ENCODE results near the gene PRDX1.
"Not testable (repeated sequence)": the region's sequence is repeated elsewhere in the genome, so short reads cannot be mapped to it uniquely, and the experiment has no call there.

PRDX1 gene

DNA sequence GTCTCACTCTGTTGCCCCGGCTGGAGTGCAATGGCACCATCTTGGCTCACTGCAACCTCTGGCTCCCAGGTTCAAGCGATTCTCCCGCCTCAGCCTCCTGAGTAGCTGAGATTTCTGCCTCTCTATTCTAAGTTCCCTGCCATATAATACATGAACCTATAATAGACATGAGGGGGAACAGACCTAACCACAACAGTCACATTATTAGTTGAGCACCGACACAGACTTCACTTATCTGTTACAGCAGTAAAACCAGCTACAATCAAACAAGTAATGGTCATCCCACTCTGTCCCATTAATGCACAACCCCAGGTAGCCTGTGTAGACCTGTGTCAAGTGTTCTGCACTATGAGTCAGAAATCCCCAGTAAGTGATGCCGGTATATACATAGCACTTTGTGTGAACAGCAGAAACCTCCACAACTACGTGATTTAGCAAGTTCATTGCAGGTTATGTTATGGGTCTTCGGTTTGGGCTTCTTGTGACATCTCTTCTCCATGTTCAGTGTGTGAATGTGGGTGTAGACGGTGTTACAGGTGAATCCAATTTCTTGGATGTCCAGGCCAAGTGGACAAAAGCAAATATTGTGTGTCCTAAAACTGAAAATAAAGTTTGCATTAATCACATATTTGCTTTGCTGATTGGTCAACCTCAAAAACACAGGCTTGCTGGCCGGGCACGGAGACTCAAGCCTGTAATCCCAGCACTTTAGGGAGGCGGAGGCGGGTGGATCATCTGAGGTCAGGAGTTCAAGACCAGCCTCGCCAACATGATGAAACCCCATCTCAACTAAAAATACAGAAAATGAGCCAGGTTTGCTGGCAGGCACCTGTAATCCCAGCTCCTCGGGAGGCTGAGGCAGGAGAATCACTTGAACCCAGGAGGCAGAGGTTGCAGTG is 18.0 kb downstream of the PRDX1 start:
- no peak for DNase-seq

GRCh38 chr1:45501505-45501859 is 20.2 kb downstream of the PRDX1 start:
- no peak for DNase-seq

GRCh38 chr1:45499415-45499769 is 22.3 kb downstream of the PRDX1 start:
- DNase-seq: no peak

DNA sequence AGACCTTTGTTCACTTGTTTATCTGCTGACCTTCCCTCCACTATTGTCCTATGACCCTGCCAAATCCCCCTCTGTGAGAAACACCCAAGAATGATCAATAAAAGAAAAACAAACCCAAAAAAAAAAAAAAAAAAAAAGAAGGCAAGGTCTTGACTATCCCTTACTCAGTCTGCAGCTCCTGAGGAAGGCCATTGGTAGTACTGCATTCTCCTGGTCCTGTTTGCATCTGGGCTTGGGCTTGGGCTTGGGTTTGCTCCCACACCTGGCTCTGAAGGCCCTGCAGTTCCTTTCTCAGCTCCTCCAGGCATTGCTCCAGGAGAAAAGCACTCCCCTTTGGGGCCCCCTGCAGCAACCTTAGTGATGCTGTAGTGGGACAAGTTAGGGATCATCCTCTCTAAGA is 23.4 kb downstream of the PRDX1 start:
- no peak for DNase-seq

DNA sequence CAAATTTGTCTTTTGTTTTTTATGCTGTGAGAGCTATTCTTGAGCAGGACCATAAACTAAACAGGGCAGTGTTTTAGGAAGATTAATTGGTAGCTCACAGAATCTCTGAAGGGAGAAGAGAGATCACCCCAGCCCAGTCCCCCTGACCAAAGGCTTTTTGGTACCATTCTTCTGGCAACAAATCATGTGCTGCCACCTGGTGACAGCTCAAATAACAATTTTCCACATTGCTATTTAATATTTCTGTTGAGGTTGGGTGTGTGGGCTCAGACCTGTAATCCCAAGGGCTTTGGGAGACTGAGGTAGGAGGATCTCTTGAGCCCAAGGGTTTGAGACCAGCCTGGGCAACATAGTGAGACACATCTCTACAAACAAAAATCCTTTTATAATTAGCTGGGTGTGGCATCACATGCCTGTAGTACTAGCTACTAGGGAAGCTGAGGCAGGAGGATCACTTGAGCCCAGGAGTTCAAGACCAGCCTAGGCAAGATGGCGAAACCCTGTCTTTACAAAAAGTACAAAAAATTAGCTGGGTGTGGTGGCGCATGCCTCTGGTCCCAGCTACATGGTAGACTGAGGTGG is 28.5 kb downstream of the PRDX1 start:
- DNase-seq: peak; percentile 42

DNA sequence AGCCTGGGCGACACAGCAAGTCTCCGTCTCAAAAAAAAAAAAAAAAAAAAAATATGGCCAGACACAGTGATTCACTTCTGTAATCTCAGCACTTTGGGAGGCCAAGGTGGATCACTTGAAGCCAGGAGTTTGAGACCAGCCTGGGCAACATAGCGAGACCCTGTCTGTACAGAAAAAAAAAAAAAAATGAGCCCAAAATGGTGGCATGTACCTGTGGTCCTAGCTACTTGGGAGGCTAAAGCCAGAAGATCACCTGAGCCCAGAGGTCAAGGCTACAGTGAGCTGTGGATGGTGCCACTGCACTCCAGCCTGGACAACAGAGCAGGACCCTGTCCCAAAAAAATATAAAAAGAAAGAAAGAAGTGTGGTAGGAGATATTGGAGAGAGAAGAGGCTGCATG is 29.0 kb downstream of the PRDX1 start:
- DNase-seq: no peak

DNA sequence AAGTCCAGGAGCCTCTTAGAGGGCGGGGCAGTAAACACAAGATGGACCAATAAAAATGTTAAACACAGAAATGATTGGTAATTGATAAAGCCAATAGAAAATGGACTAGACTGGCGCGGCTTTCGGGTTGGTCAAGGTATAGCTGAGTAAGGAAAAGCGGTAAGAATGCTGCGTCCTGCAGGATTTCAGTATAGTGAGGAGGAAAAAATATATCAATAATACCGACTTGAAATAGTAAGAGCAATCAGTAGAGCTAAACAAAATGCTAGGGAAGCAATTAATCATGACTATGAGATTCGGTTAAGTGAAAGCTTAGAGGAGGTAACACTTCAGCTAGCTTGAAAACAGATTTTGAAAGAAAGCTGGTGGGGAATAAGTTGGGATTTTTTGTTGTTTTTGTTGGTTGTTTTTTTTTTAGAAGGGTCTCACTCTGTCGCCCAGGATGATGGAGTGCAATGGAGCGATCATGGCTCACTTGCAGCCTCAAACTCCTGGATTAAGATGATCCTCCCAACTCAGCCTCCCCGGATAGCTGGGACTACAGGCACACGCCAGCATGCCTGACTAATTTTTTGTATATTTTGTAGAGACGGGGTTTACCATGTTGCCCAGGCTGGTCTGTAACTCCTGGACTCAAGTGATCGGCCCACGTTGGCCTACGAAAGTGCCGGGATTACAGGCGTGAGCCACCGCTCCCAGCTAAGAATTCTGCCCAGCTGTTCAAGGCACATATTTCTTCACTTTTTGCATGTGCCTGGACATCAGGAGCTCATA is 30.0 kb downstream of the PRDX1 start:
- no peak for DNase-seq

DNA sequence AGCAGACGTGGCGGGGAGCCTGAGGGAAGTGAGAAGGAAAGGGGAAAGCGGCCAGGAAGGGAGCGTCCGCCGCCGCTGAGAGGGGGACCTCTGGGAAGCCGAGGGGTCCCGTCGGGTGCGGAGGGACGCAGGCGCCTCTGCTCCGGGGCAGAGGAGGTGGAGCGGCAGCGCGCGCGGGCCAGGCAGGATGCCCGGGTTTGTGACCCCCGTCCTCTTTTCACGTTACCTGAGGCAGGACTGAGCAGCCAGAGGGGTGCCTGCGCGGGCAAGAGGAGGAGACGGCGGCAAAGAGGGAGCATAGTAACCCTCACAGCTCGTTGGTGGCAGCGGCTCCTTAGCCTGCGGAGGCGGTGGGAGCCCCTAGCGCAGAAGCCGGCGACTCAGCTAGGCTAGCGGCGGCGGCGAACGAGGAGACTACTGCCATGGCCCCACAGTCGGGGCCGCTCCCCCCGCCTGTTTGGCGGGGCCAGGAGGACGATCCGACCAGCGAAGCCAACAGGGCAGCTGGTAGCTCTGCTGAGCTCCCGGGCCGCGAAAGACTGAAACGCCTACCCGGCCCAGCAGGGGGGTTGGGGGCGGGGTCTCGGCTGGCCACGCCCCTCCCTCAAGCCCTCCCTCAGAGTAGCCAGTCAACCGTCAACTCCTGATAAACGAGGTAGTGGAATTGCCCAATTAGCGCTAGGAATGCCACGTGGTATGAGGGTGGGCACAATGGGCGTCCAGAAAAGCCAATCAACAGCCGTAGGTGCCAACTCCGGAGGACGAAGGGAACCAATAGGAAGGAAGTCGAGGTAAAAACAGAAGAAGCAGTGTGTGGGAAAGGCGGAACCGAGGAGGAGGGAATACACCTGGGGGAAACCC is 30.8 kb downstream of the PRDX1 start, which contains the start of gene TESK2:
TSS of gene TESK2 (minus strand) at position 538 of the 861 bp plus-strand sequence. CDS start 33,378 bp downstream, outside the sequence.
- DNase-seq: peak; percentile 98 to 99

- peak in 1 of 2 experiments; percentile 50 for DNase-seq
Measured at GRCh38 chr1:45490121-45490625, 31.5 kb downstream of the PRDX1 start.

DNA sequence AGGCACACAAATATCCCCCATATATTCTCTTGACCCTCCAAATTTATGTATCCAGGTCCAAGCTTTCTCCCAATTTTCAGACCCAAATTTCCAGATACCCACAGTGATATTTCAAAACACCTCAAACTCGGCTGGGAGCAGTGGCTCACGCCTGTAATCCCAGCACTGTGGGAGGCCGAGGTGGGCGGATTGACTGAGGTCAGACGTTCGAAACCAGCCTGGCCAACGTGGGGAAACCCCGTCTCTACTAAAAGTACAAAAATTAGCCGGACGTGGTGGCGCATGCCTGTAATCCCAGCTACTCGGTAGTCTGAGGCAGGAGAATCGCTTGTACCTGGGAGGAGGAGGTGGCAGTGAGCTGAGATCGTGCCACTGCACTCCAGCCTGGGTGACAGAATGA is 32.3 kb downstream of the PRDX1 start:
- not testable (repeated sequence) for DNase-seq

GRCh38 chr1:45488666-45489377 is 32.9 kb downstream of the PRDX1 start:
- DNase-seq: peak in 1 of 2 experiments; percentile 8

DNA sequence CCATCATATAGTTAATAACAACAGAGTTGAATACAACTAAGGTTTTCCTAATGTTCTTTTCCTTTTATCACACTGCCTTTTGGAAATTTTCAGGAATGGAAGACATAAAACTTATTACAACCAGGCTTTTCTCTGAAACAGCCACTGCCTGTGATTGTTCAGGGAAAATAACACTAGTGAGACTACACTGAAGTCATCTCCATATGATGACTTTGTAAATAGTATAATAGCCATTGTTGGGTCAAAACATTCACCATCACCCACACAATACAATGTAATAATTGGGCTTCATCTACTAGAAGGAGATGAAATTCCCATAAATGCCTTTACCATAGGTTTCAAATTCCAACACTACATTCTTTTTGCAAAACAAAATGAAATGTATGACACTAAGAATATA is 35.7 kb downstream of the PRDX1 start:
- DNase-seq: no peak

DNA sequence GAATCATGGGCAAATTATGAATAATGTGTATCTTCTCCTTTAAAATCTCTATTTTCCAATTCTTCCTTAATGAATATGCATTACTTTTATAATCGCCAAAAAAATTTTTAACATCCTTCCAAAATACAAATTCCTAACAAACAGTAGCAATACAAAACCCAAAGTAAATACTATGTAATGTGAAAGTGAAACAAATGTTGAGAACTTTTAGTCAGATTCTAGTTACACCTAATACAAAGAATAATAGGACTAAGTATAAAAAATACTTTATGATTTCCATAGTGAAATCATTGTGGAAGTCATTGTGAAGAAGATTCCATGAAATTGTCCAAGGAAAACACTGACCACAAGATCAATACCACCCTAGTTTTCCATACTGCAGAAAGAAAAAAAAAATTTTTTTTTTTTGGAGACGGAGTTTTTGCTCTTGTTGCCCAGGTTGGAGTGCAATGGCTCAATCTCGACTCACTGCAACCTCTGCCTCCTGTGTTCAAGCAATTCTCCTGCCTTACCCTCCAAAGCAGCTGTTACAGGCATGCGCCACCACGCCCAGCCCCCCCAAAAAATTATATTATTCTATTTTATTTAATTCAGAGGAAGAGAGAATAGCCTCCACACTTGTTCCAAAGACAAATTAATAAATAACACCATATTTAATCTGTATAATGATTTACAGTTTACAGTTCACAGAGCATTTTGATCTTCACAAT is 42.5 kb downstream of the PRDX1 start:
- no peak for DNase-seq

DNA sequence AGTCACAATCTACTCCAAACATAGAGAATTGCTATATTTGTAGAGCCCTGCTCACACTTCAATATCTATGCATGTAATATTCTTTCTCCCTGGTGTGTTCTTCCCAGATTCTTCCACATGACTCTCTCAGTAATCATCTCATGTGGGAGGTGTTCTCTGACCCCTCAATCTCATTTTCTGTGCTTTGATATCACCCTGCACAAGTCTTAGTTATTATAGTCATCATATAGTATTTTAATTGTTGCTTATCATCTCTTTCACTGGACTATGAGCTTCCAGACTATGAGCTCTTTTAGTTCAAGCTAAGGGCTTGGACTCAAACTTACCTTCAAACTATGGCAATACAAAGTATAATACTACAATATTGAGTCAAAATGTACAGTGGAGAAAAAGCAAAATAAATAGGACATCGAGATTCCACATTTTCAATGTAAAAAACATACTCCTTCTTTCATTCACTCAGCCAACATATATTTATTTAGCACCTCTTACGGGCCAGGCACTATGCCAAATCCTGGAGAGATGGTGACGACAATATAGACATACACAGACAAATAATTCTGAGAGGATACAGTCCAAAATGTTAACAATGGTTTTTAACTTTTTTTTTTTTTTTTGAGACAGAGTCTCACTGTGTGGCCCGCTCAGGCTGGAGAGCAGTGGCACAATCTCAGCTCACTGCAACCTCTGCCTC is 43.4 kb downstream of the PRDX1 start:
- DNase-seq: no peak

DNA sequence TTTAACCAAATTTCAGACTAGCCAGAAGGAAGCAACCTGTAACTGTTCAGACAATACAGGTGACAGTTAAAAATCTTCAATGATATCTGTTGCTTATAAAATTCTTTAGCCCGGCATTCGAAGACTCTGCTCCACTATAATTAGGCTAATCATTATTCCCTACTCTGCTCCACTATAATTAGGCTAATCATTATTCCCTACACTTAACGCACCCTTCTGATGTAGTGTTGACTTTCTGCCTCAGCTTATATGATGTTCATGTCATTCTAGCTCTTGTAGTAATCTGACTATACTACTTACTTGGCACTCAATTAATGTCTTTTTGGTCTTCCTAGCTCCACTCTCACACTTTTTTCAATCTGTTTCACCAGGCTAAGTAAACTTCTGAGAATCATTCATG is 44.0 kb downstream of the PRDX1 start:
- DNase-seq: no peak

GRCh38 chr1:45474194-45474593 is 47.5 kb downstream of the PRDX1 start:
- not testable (repeated sequence) for DNase-seq

DNA sequence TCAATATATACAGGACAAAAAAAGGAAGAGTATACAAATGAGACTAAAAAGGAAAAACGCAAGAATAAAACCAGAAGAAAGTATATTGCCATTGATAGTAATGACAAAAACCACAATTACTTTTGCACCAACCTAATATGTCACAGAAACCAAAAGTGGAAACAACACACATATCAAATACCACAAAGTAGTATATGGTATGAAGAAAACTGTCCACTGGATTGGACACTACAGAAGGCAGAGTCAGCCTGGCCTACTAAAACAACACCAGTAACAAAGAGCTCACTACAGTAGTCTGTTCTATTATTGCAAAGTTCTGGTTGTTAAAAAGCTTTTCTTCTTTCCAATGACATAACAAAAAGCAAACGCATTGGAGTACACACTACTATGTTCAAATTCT is 48.4 kb downstream of the PRDX1 start:
- no peak for DNase-seq

GRCh38 chr1:45470306-45470798 is 51.3 kb downstream of the PRDX1 start:
- DNase-seq: no peak

- not testable (repeated sequence) for DNase-seq
Measured at GRCh38 chr1:45467353-45467752, 54.3 kb downstream of the PRDX1 start.

DNA sequence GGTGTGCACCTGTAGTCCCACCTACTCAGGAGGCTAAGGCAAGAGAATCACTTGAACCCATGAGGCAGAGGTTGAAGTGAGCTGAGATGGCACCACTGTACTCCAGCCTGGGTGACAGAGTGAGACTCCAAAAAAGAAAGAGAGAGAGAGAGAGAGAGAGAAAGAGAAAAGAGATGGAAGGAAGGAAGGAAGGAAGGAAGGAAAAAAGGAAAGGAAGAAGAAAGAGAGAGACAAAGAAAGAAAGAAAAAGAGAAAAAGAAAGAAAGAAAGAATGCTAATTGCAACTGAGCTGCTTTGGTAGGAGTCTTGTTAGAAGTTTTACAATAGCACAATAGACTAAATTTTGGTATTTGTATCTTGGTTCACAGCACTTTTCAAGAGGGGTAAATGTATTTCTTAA is 56.4 kb downstream of the PRDX1 start:
- no peak for DNase-seq

Measured in AML-193 (cell line).